ENCODE data around the gene TAS2R1.

Gene TAS2R1

GRCh38 chr5:9624196-9624947 lies 5.8 kb downstream of the TAS2R1 start:
- DNase-seq, result no peak
- Histone ChIP-seq H3K9me3 (ENCODE audit: control insufficient read depth, low read length) (no peaks in the 10 kb centered on the region), H3K27ac (ENCODE audit: insufficient read depth, low read length, poor library complexity, severe bottlenecking) (no peak overlapping the region), H3K4me1 (ENCODE audit: control insufficient read depth, insufficient read depth, low read length, poor library complexity, severe bottlenecking) (no peaks in the 10 kb centered on the region), H3K27me3 (replicated peaks; ENCODE audit: control insufficient read depth, insufficient read depth, low read length, poor library complexity, severe bottlenecking) (no peaks in the 10 kb centered on the region), H3K36me3 (ENCODE audit: control insufficient read depth, insufficient read depth, low read length) (no peaks in the 10 kb centered on the region), H3K4me3 (ENCODE audit: insufficient read depth, low read depth, low read length, poor library complexity, severe bottlenecking) (no peak overlapping the region)

DNA sequence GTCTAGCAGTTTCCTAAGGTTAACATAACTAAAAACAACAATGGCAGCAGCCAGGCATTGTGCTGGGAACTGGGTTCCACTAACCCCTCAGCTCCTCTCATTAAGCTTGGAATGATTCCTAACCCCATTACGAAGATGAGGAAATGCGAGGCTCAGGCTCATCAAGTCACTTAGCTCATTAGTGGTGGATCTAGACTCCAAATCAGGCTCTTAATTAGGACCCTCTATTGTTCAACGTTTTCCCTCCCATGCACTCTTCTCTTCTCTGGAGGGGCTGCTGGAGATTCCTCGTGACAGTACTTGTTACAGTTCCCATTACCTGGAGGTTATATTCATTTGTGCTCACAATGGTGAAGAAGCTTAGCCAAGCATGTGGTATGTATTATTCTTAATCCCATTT lies 6.5 kb downstream of the TAS2R1 start:
- DNase-seq, result no peak
- H3K9me3 ChIP-seq (ENCODE audit: control insufficient read depth, low read length), result no peaks in the 10 kb centered on the region
- no peaks in the 10 kb centered on the region for H3K4me1 ChIP-seq (ENCODE audit: control insufficient read depth, insufficient read depth, low read length, poor library complexity, severe bottlenecking)
- no peaks in the 10 kb centered on the region for H3K27me3 ChIP-seq (replicated peaks; ENCODE audit: control insufficient read depth, insufficient read depth, low read length, poor library complexity, severe bottlenecking)
- H3K36me3 ChIP-seq (ENCODE audit: control insufficient read depth, insufficient read depth, low read length), result no peaks in the 10 kb centered on the region
- H3K4me3 ChIP-seq (ENCODE audit: insufficient read depth, low read depth, low read length, poor library complexity, severe bottlenecking), result no peak overlapping the region
- no peak overlapping the region for H3K27ac ChIP-seq (ENCODE audit: insufficient read depth, low read length, poor library complexity, severe bottlenecking)

DNA sequence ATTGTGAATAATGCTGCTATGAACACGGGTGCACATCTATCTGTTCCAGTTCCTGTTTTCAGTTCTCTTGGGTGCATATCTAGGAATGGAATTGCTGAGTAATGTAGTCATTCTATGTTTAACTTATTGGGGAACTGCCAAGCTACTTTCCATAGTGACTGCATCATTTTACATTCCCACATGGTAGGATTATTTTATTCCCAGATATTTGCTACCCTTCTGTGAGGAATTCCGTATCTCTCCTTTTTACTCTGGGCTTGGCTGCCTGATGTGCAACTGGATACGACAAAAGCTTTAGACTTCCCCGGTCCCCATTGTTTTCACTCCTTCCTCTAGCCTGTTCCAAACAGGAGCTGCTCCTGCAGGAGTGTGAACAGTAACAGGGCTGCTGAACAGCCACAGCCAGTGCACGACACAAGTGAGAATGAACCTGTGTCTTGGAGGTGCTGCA lies 7.2 kb downstream of the TAS2R1 start:
- Histone ChIP-seq H3K4me1 (ENCODE audit: control insufficient read depth, insufficient read depth, low read length, poor library complexity, severe bottlenecking) (no peaks in the 10 kb centered on the region), H3K27ac (ENCODE audit: insufficient read depth, low read length, poor library complexity, severe bottlenecking) (no peak overlapping the region), H3K9me3 (ENCODE audit: control insufficient read depth, low read length) (no peaks in the 10 kb centered on the region), H3K27me3 (replicated peaks; ENCODE audit: control insufficient read depth, insufficient read depth, low read length, poor library complexity, severe bottlenecking) (no peaks in the 10 kb centered on the region), H3K36me3 (ENCODE audit: control insufficient read depth, insufficient read depth, low read length) (no peaks in the 10 kb centered on the region), H3K4me3 (ENCODE audit: insufficient read depth, low read depth, low read length, poor library complexity, severe bottlenecking) (no peak overlapping the region)
- no peak for DNase-seq

- H3K4me3 ChIP-seq (ENCODE audit: insufficient read depth, low read depth, low read length, poor library complexity, severe bottlenecking), result no peak overlapping the region
- H3K27ac ChIP-seq (ENCODE audit: insufficient read depth, low read length, poor library complexity, severe bottlenecking), result no peak overlapping the region
- H3K36me3 ChIP-seq (ENCODE audit: control insufficient read depth, insufficient read depth, low read length), result no peaks in the 10 kb centered on the region
- H3K4me1 ChIP-seq (ENCODE audit: control insufficient read depth, insufficient read depth, low read length, poor library complexity, severe bottlenecking), result no peaks in the 10 kb centered on the region
- H3K9me3 ChIP-seq (ENCODE audit: control insufficient read depth, low read length), result no peaks in the 10 kb centered on the region
- no peaks in the 10 kb centered on the region for H3K27me3 ChIP-seq (replicated peaks; ENCODE audit: control insufficient read depth, insufficient read depth, low read length, poor library complexity, severe bottlenecking)
- no peak for DNase-seq
Observed at GRCh38 chr5:9621379-9621903, 8.7 kb downstream of the TAS2R1 start.

- Histone ChIP-seq H3K27ac (ENCODE audit: insufficient read depth, low read length, poor library complexity, severe bottlenecking) (no peak overlapping the region), H3K27me3 (replicated peaks; ENCODE audit: control insufficient read depth, insufficient read depth, low read length, poor library complexity, severe bottlenecking) (no peaks in the 10 kb centered on the region), H3K9me3 (ENCODE audit: control insufficient read depth, low read length) (no peaks in the 10 kb centered on the region), H3K4me1 (ENCODE audit: control insufficient read depth, insufficient read depth, low read length, poor library complexity, severe bottlenecking) (no peaks in the 10 kb centered on the region), H3K4me3 (ENCODE audit: insufficient read depth, low read depth, low read length, poor library complexity, severe bottlenecking) (no peak overlapping the region), H3K36me3 (ENCODE audit: control insufficient read depth, insufficient read depth, low read length) (no peaks in the 10 kb centered on the region)
- DNase-seq, result no peak
Observed at GRCh38 chr5:9619331-9620092, 10.6 kb downstream of the TAS2R1 start.

GRCh38 chr5:9617739-9618504 lies 12.2 kb downstream of the TAS2R1 start:
- H3K27ac ChIP-seq (ENCODE audit: insufficient read depth, low read length, poor library complexity, severe bottlenecking), result no peak overlapping the region
- H3K4me3 ChIP-seq (ENCODE audit: insufficient read depth, low read depth, low read length, poor library complexity, severe bottlenecking), result no peak overlapping the region
- H3K4me1 ChIP-seq (ENCODE audit: control insufficient read depth, insufficient read depth, low read length, poor library complexity, severe bottlenecking), result no peaks in the 10 kb centered on the region
- no peaks in the 10 kb centered on the region for H3K36me3 ChIP-seq (ENCODE audit: control insufficient read depth, insufficient read depth, low read length)
- H3K9me3 ChIP-seq (ENCODE audit: control insufficient read depth, low read length), result no peaks in the 10 kb centered on the region
- DNase-seq, result no peak
- no peaks in the 10 kb centered on the region for H3K27me3 ChIP-seq (replicated peaks; ENCODE audit: control insufficient read depth, insufficient read depth, low read length, poor library complexity, severe bottlenecking)

GRCh38 chr5:9617221-9617620 lies 12.9 kb downstream of the TAS2R1 start:
- H3K4me1 ChIP-seq (ENCODE audit: control insufficient read depth, insufficient read depth, low read length, poor library complexity, severe bottlenecking), result no peaks in the 10 kb centered on the region
- H3K27me3 ChIP-seq (replicated peaks; ENCODE audit: control insufficient read depth, insufficient read depth, low read length, poor library complexity, severe bottlenecking), result no peaks in the 10 kb centered on the region
- no peak for DNase-seq
- no peak overlapping the region for H3K27ac ChIP-seq (ENCODE audit: insufficient read depth, low read length, poor library complexity, severe bottlenecking)
- no peaks in the 10 kb centered on the region for H3K36me3 ChIP-seq (ENCODE audit: control insufficient read depth, insufficient read depth, low read length)
- no peak overlapping the region for H3K4me3 ChIP-seq (ENCODE audit: insufficient read depth, low read depth, low read length, poor library complexity, severe bottlenecking)
- H3K9me3 ChIP-seq (ENCODE audit: control insufficient read depth, low read length), result no peaks in the 10 kb centered on the region

GRCh38 chr5:9615331-9615730 lies 14.8 kb downstream of the TAS2R1 start:
- Histone ChIP-seq H3K36me3 (ENCODE audit: control insufficient read depth, insufficient read depth, low read length) (no peaks in the 10 kb centered on the region), H3K27ac (ENCODE audit: insufficient read depth, low read length, poor library complexity, severe bottlenecking) (no peak overlapping the region), H3K9me3 (ENCODE audit: control insufficient read depth, low read length) (no peaks in the 10 kb centered on the region), H3K4me3 (ENCODE audit: insufficient read depth, low read depth, low read length, poor library complexity, severe bottlenecking) (no peak overlapping the region), H3K4me1 (ENCODE audit: control insufficient read depth, insufficient read depth, low read length, poor library complexity, severe bottlenecking) (no peaks in the 10 kb centered on the region), H3K27me3 (replicated peaks; ENCODE audit: control insufficient read depth, insufficient read depth, low read length, poor library complexity, severe bottlenecking) (no peaks in the 10 kb centered on the region)
- no peak for DNase-seq

GRCh38 chr5:9613360-9613759 lies 16.8 kb downstream of the TAS2R1 start:
- H3K36me3 ChIP-seq (ENCODE audit: control insufficient read depth, insufficient read depth, low read length), result no peaks in the 10 kb centered on the region
- no peak for DNase-seq
- no peak overlapping the region for H3K27ac ChIP-seq (ENCODE audit: insufficient read depth, low read length, poor library complexity, severe bottlenecking)
- H3K27me3 ChIP-seq (replicated peaks; ENCODE audit: control insufficient read depth, insufficient read depth, low read length, poor library complexity, severe bottlenecking), result no peaks in the 10 kb centered on the region
- H3K9me3 ChIP-seq (ENCODE audit: control insufficient read depth, low read length), result no peaks in the 10 kb centered on the region
- H3K4me3 ChIP-seq (ENCODE audit: insufficient read depth, low read depth, low read length, poor library complexity, severe bottlenecking), result no peak overlapping the region
- H3K4me1 ChIP-seq (ENCODE audit: control insufficient read depth, insufficient read depth, low read length, poor library complexity, severe bottlenecking), result no peaks in the 10 kb centered on the region

Data from effector memory CD4-positive, alpha-beta T cell (primary cell).